GM19463 (cell line): ENCODE measurements around the gene FFAR1.
"Not testable (repeated sequence)": the region's sequence is repeated elsewhere in the genome, so short reads cannot be mapped to it uniquely, and the experiment has no call there.

ENCODE experiments used
- ATAC-seq: cut with Tn5 transposase; IDR thresholded peaks from one replicate; pipeline ENCODE4 v1.9.1; 2021; ENCODE audit warnings: mild to moderate bottlenecking, moderate library complexity; ENCODE audit not compliant: unreplicated experiment

Gene FFAR1

DNA sequence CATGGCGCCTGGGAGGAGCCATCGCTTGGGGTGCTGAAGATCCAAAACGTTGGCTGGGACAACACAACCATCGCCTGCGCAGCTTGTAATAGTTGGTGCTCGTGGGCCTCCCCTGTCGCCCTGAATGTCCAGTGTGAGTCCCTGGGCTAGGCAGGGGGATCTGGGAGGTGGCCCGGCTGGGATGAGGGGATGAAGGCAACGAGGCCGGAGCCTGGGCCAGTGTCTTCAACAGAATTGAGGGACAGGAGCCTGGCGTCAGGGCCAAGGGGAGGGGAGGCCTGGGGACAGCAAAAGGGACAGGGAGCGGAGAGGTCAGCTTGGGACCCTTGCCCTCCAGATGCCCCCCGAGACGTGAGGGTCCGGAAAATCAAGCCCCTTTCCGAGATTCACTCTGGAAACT, 6.7 kb upstream of the FFAR1 start:
- ATAC-seq: no peak

DNA sequence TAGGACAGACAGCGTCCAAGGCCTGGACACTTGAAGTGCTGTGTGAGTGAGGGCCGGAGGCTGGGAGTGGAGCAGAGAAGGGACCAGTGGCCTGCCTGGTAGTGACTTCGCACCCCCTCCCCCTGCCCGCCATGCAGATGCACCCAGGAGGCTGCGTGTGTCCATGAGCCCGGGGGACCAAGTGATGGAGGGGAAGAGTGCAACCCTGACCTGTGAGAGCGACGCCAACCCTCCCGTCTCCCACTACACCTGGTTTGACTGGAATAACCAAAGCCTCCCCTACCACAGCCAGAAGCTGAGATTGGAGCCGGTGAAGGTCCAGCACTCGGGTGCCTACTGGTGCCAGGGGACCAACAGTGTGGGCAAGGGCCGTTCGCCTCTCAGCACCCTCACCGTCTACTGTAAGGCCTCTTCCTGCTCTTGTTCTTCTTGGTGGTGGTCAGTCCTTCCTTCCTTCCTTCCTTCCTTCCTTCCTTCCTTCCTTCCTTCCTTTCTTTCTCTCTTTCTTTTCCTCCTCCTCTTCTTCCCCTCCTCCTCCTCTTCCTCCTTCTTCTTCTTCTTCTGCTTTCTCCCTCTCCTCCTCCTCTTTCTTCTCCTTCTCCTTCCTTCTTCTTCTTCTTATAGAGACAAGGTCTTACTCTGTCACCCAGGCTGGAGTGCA, 6.0 kb upstream of the FFAR1 start:
- no peak for ATAC-seq

DNA sequence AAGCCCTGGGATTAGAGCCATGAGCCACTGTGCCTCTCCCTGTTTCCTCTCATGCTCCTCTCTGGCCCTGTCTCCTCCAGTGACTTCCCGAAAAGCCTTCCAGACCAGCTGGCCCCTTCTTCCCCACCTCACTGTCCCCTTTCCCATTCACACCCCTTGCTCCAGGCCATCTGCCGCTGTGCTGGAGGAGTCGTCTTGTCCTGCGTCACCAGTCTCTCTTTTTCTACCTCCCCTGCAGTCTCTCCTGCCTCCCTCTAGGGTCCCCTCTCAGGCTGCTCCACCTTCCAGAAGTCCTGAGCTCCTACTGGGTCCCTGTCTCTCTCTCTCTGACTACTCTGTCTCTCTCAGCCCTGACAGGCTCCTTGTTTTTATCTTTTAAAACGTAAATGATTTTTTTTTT, 5.3 kb upstream of the FFAR1 start:
- no peak for ATAC-seq

DNA sequence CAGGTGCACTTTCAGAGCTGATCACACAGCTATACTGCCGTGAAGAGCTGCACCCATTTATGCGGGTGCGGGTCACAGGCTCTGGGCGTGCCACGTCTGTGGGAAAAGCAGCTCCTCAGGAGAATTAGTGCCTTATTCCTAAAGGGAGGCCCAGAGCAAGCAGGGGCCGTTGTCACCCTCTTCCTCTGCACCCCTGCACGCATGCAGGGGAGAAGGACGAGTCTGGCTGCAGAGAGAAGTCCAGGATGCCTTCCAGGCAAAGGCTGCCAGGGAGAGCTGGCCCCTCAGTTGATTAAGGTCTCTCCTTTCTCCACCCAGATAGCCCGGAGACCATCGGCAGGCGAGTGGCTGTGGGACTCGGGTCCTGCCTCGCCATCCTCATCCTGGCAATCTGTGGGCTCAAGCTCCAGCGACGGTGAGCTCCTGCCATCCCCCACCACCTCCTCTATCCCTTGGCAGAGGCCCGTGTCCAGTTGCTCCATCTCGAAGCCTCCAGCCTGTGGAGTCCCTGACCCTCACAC, 3.1 kb upstream of the FFAR1 start:
- ATAC-seq: no peak

DNA sequence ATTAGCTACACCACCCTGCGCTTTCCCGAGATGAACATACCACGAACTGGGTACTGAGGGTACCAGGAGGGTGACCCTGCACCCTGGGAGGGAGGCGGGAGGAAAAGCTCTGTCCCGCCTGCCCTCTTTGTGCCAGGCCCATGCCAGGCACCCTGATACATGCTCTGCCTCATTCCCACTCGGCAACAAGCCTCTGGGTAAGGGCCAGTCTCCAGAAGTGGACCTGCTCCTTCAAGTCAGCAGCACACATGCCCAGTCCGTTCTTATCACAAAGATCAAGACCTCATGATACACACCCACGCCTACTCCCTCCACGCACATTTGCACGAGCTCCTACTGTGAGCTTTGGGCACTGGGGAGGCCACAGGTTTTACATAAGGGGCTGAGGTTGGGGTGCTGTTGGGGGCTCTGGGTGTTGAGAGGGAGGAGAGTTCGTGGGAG, 2.0 kb upstream of the FFAR1 start:
- no peak for ATAC-seq

DNA sequence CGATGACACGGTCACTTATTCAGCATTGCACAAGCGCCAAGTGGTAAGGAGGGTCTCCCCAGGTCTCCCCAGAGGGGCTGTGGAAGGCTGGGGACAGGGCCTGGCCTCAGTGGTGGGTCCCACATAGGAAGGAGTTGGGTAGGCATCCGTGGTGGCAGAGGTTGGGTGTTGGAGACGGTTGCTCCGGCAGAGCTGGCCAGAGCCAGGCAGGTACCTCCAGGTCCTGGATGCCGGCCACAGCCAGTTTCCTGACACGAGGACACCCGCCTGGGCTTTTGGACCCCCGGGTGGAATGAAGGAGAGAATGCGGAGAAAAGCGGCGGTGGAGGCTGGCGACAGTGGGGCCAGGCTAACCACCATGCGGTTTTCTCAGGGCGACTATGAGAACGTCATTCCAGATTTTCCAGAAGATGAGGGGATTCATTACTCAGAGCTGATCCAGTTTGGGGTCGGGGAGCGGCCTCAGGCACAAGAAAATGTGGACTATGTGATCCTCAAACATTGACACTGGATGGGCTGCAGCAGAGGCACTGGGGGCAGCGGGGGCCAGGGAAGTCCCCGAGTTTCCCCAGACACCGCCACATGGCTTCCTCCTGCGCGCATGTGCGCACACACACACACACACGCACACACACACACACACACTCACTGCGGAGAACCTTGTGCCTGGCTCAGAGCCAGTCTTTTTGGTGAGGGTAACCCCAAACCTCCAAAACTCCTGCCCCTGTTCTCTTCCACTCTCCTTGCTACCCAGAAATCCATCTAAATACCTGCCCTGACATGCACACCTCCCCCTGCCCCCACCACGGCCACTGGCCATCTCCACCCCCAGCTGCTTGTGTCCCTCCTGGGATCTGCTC, 1.3 kb upstream of the FFAR1 start:
- no peak for ATAC-seq

DNA sequence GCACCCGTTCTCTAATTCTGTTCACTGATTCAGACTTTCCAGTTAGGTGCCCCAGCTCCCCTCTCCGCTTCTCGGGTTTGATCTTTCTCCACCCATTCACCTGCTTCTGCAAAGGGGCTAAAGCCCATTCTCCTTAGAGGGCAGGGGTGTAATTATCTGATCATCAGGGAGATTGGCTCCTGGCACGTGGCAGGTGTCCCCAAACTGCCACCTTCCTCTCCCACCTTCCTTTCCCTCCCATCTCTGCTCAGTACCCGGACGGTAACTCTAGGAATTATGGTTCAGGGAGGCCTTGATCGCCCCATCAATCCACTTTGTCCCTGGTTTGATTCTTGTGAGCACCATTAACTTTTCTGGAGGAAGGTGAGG, 212 bp downstream of the FFAR1 start:
- ATAC-seq: no peak

DNA sequence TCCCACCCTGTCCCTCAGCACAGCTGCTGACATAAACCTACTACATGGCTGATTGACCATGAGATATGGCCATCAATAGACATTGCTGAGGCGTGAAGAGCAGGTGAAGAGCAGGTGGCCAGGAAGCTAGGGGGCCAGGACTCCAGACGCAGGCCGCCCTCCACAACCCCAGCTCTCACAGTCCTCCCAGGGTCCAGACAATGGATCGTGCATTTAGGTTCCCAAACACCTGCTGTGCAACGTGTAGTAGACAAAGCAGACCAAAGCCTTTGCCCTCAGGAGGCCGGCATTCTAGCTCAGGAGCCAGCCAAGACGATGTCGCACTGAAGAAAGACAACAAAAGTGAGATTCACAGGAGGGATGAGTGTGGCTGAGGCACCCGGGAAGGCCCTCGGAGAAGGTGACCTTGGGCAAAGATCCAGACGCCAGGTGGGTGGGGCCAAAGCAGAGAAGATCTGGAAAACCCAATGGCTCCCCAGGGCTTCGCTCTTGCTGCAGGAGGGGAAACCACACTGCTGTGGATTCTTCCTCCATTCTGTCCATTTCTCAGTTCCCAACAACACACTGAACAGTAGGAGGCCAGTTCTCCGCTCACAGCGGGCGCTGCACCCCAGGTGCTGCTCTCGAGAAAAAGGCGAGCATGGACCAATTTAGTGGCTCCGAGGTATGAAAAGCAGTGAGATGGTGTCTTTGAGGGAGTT, 1.4 kb downstream of the FFAR1 start:
- ATAC-seq: no peak

DNA sequence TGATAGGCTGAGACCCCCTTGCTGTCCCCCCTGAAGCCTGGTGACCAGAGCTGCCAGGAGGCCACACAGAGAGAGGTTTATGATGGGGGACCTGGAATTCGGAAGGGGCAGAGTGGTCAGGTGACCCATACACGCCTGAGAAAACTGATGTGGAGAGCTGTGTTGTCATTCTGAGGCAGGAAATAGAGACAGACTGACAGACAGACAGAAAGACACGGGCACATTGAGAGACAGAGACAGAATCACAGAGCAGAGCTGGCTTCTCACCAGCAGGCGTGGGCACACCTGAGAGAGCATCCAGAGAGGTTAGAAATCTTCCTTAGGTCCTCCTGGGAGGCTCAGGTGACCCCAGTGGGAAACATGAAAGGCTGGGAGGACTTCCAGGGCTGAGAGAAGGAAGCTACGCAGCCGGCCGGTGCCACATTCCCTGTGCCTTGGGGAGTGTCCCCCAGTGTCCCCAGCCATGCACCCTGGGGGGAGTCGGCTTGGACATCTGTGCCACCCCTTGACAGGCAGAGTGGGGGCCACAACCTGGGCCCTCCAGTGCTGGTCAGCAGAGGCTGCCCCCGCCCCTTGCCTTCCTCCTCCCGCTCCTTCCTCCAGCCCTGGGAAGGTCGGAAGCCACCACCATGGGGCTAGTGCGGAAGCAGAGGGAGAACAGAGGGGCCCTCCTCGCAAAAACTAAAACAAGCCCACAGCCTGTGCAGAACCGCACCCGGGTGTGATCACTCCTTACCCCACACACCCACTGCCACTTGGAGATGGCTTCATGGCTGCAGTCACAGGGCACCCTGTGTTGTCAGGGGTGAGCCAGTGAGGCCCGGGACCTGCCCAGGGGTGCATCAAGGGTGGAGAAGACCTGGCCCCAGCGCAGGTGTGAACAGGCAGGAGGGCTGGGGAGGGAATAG, 2.2 kb downstream of the FFAR1 start:
- ATAC-seq: no peak

DNA sequence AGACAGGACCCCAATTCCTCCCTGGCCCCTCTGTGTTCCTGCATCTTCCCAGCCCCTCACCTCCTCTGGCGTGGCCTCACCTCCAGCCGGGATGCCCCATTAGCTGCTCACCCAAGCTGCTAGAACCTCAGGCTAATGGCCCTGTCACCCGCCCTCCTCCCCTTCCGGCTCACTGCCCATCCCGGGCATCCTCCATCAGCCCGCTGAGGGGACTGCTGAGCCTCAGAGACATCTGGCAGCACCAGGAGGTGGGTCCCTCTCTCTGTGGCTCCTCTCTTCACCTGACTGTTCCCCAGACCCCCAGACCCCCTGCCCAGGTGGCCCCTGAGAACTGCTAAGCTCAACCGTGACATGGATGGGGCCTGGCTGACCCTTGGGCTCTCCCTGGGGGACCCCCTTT, 2.9 kb downstream of the FFAR1 start:
- ATAC-seq: no peak

DNA sequence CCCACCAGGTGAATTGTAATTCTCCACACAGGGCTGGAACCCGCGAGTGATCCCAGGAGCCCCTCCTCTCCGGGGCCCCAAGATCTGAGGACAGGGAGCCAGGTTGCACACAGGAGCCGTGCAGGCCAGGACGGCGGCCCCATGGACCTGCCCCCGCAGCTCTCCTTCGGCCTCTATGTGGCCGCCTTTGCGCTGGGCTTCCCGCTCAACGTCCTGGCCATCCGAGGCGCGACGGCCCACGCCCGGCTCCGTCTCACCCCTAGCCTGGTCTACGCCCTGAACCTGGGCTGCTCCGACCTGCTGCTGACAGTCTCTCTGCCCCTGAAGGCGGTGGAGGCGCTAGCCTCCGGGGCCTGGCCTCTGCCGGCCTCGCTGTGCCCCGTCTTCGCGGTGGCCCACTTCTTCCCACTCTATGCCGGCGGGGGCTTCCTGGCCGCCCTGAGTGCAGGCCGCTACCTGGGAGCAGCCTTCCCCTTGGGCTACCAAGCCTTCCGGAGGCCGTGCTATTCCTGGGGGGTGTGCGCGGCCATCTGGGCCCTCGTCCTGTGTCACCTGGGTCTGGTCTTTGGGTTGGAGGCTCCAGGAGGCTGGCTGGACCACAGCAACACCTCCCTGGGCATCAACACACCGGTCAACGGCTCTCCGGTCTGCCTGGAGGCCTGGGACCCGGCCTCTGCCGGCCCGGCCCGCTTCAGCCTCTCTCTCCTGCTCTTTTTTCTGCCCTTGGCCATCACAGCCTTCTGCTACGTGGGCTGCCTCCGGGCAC, 3.9 kb downstream of the FFAR1 start:
- ATAC-seq: no peak

DNA sequence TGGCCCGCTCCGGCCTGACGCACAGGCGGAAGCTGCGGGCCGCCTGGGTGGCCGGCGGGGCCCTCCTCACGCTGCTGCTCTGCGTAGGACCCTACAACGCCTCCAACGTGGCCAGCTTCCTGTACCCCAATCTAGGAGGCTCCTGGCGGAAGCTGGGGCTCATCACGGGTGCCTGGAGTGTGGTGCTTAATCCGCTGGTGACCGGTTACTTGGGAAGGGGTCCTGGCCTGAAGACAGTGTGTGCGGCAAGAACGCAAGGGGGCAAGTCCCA, 4.4 kb downstream of the FFAR1 start:
- no peak for ATAC-seq

DNA sequence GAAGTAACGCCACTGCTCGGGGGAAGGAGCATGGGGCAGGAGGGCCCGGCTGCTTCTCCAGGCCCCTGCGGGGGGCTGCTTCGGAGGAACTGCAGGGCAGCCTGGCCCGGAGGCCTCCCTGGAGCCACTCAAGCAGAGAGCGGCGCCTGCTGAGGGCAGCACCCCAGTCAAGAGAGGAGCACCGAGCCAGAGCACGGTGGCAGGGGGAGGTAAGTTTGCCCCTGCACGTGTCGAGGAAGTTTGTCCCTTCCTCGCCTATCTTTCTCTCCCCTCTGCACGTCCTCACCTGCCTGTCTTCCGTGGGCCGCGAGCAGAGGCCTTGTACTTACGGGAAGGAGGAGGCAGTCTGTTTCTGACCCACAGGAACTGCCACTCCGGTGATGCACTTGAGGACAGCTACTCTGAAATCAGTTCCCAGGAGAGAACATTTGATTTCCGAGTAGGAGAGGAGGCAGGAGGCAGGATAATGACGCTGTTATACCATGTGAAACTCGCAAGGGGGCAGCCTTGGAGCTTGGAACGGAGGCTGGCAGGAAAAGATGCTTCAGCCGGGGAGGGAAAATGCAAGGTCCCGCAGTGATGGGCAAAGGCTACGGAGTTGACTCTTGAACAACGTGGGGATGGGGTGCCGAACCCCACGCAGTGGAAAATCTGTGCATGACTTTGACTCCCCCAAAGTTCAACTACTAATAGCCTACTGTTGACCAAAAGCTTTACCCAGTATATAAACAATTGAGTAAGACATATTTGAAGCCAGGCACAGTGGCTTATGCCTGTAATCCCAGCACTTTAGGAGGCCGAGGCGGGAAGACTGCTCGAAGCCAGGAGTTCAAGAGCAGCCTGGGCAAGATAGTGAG, 5.0 kb downstream of the FFAR1 start:
- no peak for ATAC-seq

DNA sequence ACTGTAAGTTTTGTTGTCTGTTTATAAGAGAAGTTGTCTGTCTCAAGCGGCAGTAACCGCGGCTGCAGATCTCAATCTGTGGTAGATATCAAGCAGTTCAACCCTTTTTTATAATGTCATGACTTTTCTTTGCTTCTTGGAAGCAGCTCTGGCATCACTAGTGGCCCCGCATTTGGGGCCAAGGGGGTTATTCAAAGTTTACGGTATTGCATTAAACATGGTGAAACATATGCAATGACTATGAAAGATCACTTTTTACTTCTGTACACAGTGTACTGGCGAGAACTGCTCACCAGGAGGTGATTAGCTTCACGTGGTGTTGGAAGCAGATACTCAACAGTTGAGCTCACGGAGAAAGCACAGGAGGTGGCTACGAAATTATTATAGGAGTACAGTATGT, 5.9 kb downstream of the FFAR1 start:
- ATAC-seq: no peak

DNA sequence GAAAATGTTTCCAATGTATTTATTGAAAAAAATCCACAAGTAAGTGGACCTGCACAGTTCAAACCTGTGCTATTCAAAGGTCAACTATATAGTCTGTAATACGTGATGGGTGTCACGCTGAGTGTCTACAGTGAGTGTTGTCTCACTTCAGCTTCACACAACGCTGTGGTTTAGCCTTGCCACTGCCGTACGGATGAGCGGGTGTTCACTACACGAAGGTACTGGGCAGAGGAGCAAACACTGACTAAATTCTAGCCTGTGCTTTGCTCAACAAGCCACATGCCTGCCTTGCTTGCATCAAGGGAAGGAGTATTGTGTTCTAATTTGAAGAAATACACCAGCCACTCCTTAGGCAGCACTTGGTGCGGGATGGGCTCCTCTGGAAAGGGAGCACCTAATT, 7.2 kb downstream of the FFAR1 start:
- no peak for ATAC-seq

DNA sequence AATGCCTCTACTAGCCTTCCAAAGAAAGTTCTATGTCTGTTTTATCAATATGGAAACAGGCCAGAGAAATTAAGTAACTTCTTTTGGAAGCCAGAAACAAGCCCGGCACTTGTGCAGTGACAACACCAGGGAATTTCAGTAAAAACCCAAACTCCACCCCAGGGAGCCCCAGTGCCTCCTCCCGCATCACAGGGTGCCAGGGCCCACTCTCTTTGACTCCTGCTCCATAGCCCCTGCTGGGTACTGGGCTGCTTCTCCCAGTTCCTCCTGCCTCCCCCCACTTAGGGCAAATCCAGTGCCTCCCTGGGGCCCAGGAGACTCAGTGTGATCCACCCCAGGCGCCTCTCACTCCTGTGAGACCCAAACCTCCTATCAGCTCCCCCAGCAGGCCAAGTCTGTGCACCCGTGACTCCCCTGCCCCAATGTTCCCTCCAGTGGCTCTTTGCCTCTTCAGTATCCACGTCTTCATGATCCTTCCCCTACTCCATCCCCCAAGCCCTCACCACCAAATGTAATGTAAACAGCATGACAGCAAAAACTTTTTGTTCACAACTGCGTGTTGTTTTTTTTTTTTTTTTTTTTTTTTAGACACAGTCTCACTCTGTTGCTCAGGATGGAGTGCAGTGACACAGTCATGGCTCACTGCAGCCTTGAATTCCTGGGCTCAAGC, 8.2 kb downstream of the FFAR1 start:
- ATAC-seq: no peak

DNA sequence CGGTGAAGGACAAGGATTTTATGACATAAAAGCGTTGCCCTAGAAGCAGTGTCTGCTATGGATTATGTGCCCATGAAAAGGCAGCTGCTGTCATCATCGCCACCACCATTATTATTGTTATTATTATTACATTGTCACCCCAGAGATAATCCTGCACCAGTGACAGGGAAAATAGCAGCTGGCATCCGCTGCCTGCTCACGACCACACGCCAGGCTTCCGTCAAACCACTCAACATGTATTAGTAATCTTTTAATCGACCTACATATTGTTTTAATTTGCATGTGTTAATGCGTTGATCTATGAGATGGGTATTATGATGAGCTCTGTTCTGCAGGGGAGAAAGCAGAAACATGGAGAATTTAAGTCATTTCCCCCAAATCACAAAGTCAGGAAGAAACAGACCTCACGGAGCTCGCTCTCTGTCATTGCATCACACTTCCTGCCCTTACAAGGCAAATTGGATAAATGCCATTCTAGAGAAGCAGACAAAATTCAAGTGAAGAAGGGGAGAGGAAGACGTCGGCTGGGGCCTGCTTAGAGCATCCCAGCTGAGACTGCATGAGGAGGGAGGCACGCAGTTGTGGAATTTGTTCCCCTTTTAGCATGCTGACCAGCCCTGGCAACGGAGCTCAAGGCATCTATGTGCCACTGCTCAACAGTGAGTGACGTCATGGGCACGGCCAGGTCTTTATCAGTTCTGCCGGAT, 10.3 kb downstream of the FFAR1 start, which contains the start of gene FFAR3:
TSS of gene FFAR3 (plus strand) at position 594 of the 707 bp plus-strand sequence. CDS start 431 bp downstream, outside the sequence.
- ATAC-seq: no peak

DNA sequence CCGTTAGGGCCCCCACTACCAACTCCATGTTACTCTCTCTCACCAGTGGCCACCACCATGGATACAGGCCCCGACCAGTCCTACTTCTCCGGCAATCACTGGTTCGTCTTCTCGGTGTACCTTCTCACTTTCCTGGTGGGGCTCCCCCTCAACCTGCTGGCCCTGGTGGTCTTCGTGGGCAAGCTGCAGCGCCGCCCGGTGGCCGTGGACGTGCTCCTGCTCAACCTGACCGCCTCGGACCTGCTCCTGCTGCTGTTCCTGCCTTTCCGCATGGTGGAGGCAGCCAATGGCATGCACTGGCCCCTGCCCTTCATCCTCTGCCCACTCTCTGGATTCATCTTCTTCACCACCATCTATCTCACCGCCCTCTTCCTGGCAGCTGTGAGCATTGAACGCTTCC, 11.1 kb downstream of the FFAR1 start:
- not testable (repeated sequence) for ATAC-seq
